Omental fat pad (tissue), 4 donors: ENCODE data around the gene GSE1. TPM values are rescaled to one million over a fixed set of nuclear protein-coding genes. Genes with fewer than 3 reads are reported as not detected.

ENCODE experiments used
- ATAC-seq: fragments of 150-250 bp; one replicate; pipeline ENCODE4 v1.9.1; 2016; ENCODE audit warnings: mild to moderate bottlenecking, moderate library complexity; ENCODE audit not compliant: low FRiP score
- DNase-seq: peaks from one replicate; pipeline ENCODE4 v3.0.0-alpha.2; 2019; ENCODE audit warnings: low spot score
- CTCF ChIP-seq, 3 donors: fragments of 450-650 bp; IDR thresholded peaks; one replicate each; pipeline ENCODE4 v1.5.1; 2016 to 2017; ENCODE audit warnings: antibody characterized with exemption in 3 of 3, mild to moderate bottlenecking in 3 of 3, moderate library complexity in 2 of 3
- total RNA-seq, 4 donors: library from RNA; depleted of rRNA; stranded (reverse); fragments of >200 nt; gene quantifications; one replicate each; pipeline ENCODE4 v1.1.0, GENCODE V29; 2016

GSE1 gene
- total RNA-seq, 4 donors from 2014 or later = 50.9 to 181 (median 90.9) TPM

GRCh38 chr16:85602402-85603202, 10.5 kb upstream of the GSE1 start:
- DNase-seq (no peak), ATAC-seq (no peak)
- no peak for TF ChIP-seq CTCF (IDR thresholded peaks at IDR 0.05)

GRCh38 chr16:85603203-85603755, 9.8 kb upstream of the GSE1 start:
- no peak for TF ChIP-seq CTCF (IDR thresholded peaks at IDR 0.05)
- ATAC-seq (no peak), DNase-seq (no peak)

GRCh38 chr16:85604145-85604705, 8.9 kb upstream of the GSE1 start:
- DNase-seq (no peak), ATAC-seq (no peak)
- no peak for TF ChIP-seq CTCF (IDR thresholded peaks at IDR 0.05)

- ATAC-seq (no peak), DNase-seq (no peak)
- TF ChIP-seq CTCF (IDR thresholded peaks at IDR 0.05) = no peak
These were observed 7.8 kb upstream of the GSE1 start for GRCh38 chr16:85605051-85605911.

- no peak for ATAC-seq
- no peak for TF ChIP-seq CTCF (IDR thresholded peaks at IDR 0.05)
- no peak for DNase-seq
These were observed 6.9 kb upstream of the GSE1 start for GRCh38 chr16:85605912-85606841.

- ATAC-seq (no peak), DNase-seq (no peak)
- TF ChIP-seq CTCF (IDR thresholded peaks at IDR 0.05) = no peak
These were observed 6.2 kb upstream of the GSE1 start for GRCh38 chr16:85606904-85607303.
